Measurements from ENCODE around the gene TNF.

Gene TNF

GRCh38 chr6:31528821-31529328 lies 46.5 kb upstream of the TNF start, which contains the start of gene MCCD1:
Gene MCCD1 (plus strand): TSS chr6:31528962. CDS start chr6:31529015, 53 bp downstream.
- no peak within 1 kb of the TSS for H2AFZ ChIP-seq (ENCODE audit: low read depth, low read length, severe bottlenecking)
- H3K9me3 ChIP-seq (ENCODE audit: insufficient read depth, low read length), result no peaks in the 10 kb centered on the region
- no peaks in the 10 kb centered on the region for H3K9me2 ChIP-seq (replicated peaks; ENCODE audit: insufficient read depth, low read length)
- TF ChIP-seq CTCF (IDR thresholded peaks at IDR 0.05; ENCODE audit: insufficient read depth, low read length, poor library complexity, severe bottlenecking) (no peak), EZH2phosphoT487 (conservative IDR thresholded peaks at IDR 0.05; ENCODE audit: low read length) (no peak)
- no peak within 1 kb of the TSS for H3K4me2 ChIP-seq (ENCODE audit: low read depth, low read length, poor library complexity, severe bottlenecking)
- no peaks in the 10 kb centered on the region for H3K27me3 ChIP-seq (ENCODE audit: low read length)
- peaks cover 55% of the 10 kb centered on the region for H3F3A ChIP-seq (ENCODE audit: insufficient read depth)
- H3K27ac ChIP-seq (ENCODE audit: low read depth, low read length), result no peak within 1 kb of the TSS
- peaks cover 7% of the 10 kb centered on the region; the same call in 1 of the 2 replicates for H3K79me2 ChIP-seq (ENCODE audit: insufficient read depth, low read length)
- H4K20me1 ChIP-seq (ENCODE audit: low read depth, low read length), result peaks cover 25% of the 10 kb centered on the region; the same call in 1 of the 2 replicates
- H3K4me3 ChIP-seq (ENCODE audit: insufficient read depth, low read length, poor library complexity, severe bottlenecking), result no peak within 1 kb of the TSS
- peaks cover 29% of the 10 kb centered on the region for H3K36me3 ChIP-seq (ENCODE audit: low read length)
- no peak within 1 kb of the TSS for H3K9ac ChIP-seq (ENCODE audit: low read length)

- H3K9ac ChIP-seq (ENCODE audit: low read length), result no peak overlapping the region
Measured at GRCh38 chr6:31529329-31530150, 45.8 kb upstream of the TNF start.

DNA sequence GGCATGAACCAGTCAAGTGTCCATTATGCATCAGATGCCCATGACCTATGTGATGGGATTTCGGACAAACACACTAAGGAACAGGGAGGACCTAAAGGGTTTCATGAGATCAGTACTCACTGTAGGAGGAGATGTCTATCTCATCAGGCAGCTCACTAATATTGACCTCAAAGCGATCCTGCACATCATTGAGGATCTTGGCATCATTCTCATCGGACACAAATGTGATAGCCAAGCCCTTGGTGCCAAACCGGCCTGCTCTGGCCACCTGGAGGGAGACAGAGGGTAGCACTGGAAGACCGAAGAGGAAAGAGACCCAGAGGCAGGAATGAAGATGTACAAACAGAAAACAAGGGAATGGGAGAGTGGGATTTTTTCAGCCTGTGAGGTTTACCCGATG lies 44.7 kb upstream of the TNF start:
- H3F3A ChIP-seq (ENCODE audit: insufficient read depth), result peaks cover 55% of the 10 kb centered on the region
- no peak overlapping the region for H2AFZ ChIP-seq (ENCODE audit: low read depth, low read length, severe bottlenecking)
- H3K27me3 ChIP-seq (ENCODE audit: low read length), result no peaks in the 10 kb centered on the region
- H3K4me2 ChIP-seq (ENCODE audit: low read depth, low read length, poor library complexity, severe bottlenecking), result no peak overlapping the region
- H3K27ac ChIP-seq (ENCODE audit: low read depth, low read length), result no peak overlapping the region
- H3K36me3 ChIP-seq (ENCODE audit: low read length), result peaks cover 47% of the 10 kb centered on the region
- H3K9ac ChIP-seq (ENCODE audit: low read length), result no peak overlapping the region
- H4K20me1 ChIP-seq (ENCODE audit: low read depth, low read length), result peaks cover 42% of the 10 kb centered on the region
- no peak overlapping the region for H3K4me3 ChIP-seq (ENCODE audit: insufficient read depth, low read length, poor library complexity, severe bottlenecking)
- no peaks in the 10 kb centered on the region for H3K9me3 ChIP-seq (ENCODE audit: insufficient read depth, low read length)
- H3K79me2 ChIP-seq (ENCODE audit: insufficient read depth, low read length), result peaks cover 17% of the 10 kb centered on the region
- H3K9me2 ChIP-seq (replicated peaks; ENCODE audit: insufficient read depth, low read length), result no peaks in the 10 kb centered on the region
- TF ChIP-seq CTCF (IDR thresholded peaks at IDR 0.05; ENCODE audit: insufficient read depth, low read length, poor library complexity, severe bottlenecking) (no peak), EZH2phosphoT487 (conservative IDR thresholded peaks at IDR 0.05; ENCODE audit: low read length) (no peak)

More at GRCh38 chr6:31529329-31530150, 45.8 kb upstream of the TNF start:
- Histone ChIP-seq H3K4me3 (ENCODE audit: insufficient read depth, low read length, poor library complexity, severe bottlenecking) (no peak overlapping the region), H2AFZ (ENCODE audit: low read depth, low read length, severe bottlenecking) (no peak overlapping the region), H3K4me2 (ENCODE audit: low read depth, low read length, poor library complexity, severe bottlenecking) (no peak overlapping the region), H3F3A (ENCODE audit: insufficient read depth) (peaks cover 55% of the 10 kb centered on the region), H3K36me3 (ENCODE audit: low read length) (peaks cover 36% of the 10 kb centered on the region), H3K9me3 (ENCODE audit: insufficient read depth, low read length) (no peaks in the 10 kb centered on the region), H3K9me2 (replicated peaks; ENCODE audit: insufficient read depth, low read length) (no peaks in the 10 kb centered on the region), H3K27me3 (ENCODE audit: low read length) (no peaks in the 10 kb centered on the region), H3K79me2 (ENCODE audit: insufficient read depth, low read length) (peaks cover 7% of the 10 kb centered on the region), H3K27ac (ENCODE audit: low read depth, low read length) (no peak overlapping the region), H4K20me1 (ENCODE audit: low read depth, low read length) (peaks cover 31% of the 10 kb centered on the region; the same call in 1 of the 2 replicates)
- no peak for TF ChIP-seq EZH2phosphoT487 (conservative IDR thresholded peaks at IDR 0.05; ENCODE audit: low read length)
- no peak for TF ChIP-seq CTCF (IDR thresholded peaks at IDR 0.05; ENCODE audit: insufficient read depth, low read length, poor library complexity, severe bottlenecking)
